Immature natural killer cell (primary cell): ENCODE results near the gene CROCC. TPM values are rescaled to one million over a fixed set of nuclear protein-coding genes. Genes with fewer than 3 reads are reported as not detected.

Experiments
- DNase-seq, 3 donors: peaks; one replicate each; pipeline ENCODE4 v3.0.0; 2022; ENCODE audit warnings: mixed read lengths in 1 of 3
- H3K27ac Mint-ChIP-seq, 6 donors: one replicate each; pipeline ENCODE4 v1.8.0; 2020; ENCODE audit warnings: mixed read lengths in 6 of 6, mild to moderate bottlenecking in 5 of 6, inconsistent platforms in 4 of 6, moderate library complexity in 3 of 6
- H3K27me3 Mint-ChIP-seq, 3 donors: one replicate each; pipeline ENCODE4 v1.8.0; 2020 to 2021; ENCODE audit warnings: low read depth in 3 of 3, mild to moderate bottlenecking in 3 of 3, mixed read lengths in 3 of 3, moderate library complexity in 3 of 3, inconsistent platforms in 1 of 3
- H3K36me3 Mint-ChIP-seq, 3 donors: one replicate each; pipeline ENCODE4 v1.8.0; 2020; ENCODE audit warnings: mixed read lengths in 3 of 3, inconsistent platforms in 2 of 3, mild to moderate bottlenecking in 2 of 3
- H3K4me1 Mint-ChIP-seq, 2 donors: one replicate each; pipeline ENCODE4 v1.8.0; 2020; ENCODE audit warnings: inconsistent platforms in 2 of 2, mild to moderate bottlenecking in 2 of 2, mixed read lengths in 2 of 2, moderate library complexity in 1 of 2
- H3K4me3 Mint-ChIP-seq, 5 donors: one replicate each; pipeline ENCODE4 v1.8.0; 2020; ENCODE audit warnings: mild to moderate bottlenecking in 5 of 5, mixed read lengths in 5 of 5, inconsistent platforms in 3 of 5, moderate library complexity in 3 of 5
- H3K9me3 Mint-ChIP-seq, 6 donors: one replicate each; pipeline ENCODE4 v1.8.0; 2020; ENCODE audit warnings: mild to moderate bottlenecking in 6 of 6, mixed read lengths in 6 of 6, inconsistent platforms in 4 of 6, moderate library complexity in 3 of 6
- polyA plus RNA-seq, 3 donors: library from polyadenylated mRNA; unstranded; fragments of 300-500 nt; fragmentation: Illumina TruSeq; gene quantifications; one replicate each; pipeline ENCODE4 v1.2.3, GENCODE V29; 2021

Gene CROCC
- polyA plus RNA-seq, 3 donors from 2014 or later = 0.35 to 6.5 (median 5.4) TPM

DNA sequence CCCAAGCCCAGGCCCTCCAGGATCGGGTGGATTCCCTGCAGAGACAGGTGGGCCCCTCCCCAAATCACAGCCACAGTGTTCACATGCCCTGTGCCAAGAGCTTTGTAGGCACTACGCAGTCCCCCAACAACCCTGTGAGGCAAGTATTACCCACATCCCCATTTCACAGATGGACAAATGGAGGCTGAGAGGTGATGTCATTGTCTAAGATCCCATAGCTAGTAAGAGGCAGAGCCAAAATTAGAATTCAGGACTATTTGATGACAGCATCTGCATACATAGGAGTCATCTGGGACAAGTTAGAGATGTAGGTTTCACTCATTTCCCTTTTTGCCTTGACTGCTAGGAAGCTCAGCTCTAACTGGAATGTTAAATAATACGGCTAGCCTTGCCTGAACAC is 46.6 kb downstream of the CROCC start:
- no peaks in the 10 kb centered on the region for H3K4me1 Mint-ChIP-seq
- no peak for DNase-seq
- no peaks in the 10 kb centered on the region for H3K9me3 Mint-ChIP-seq
- H3K27ac Mint-ChIP-seq = no peak overlapping the region
- no peak overlapping the region for H3K4me3 Mint-ChIP-seq
- peaks cover 0 to 11% (median 5%) of the 10 kb centered on the region in 3 donors for H3K36me3 Mint-ChIP-seq
- H3K27me3 Mint-ChIP-seq = peaks cover 0 to 5% (median 0%) of the 10 kb centered on the region in 3 donors

DNA sequence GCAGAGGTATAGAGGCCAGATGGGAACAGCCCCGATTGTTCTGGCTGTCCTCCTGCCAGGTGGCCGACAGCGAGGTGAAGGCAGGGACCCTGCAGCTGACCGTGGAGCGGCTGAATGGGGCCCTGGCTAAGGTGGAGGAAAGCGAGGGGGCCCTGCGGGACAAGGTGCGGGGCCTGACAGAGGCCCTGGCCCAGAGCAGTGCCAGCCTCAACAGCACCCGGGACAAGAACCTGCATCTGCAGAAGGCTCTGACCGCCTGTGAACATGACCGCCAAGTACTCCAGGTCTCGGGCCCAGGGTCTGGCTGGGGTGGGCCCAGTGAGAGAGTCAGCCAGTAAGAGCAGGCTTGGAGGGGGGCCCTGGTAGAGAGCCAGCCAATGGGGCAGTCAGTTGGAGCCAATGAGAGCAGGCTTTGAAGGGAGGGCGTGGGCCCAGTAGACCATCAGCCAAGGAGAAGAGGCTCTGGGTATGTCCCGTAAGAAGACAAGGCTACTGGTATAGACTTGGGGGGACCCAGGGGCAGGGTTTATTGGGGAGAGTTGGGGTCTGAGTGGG is 47.4 kb downstream of the CROCC start:
- DNase-seq = no peak
- H3K4me1 Mint-ChIP-seq = no peaks in the 10 kb centered on the region
- no peak overlapping the region for H3K27ac Mint-ChIP-seq
- peaks cover 0 to 3% (median 0%) of the 10 kb centered on the region in 3 donors for H3K27me3 Mint-ChIP-seq
- H3K9me3 Mint-ChIP-seq = no peaks in the 10 kb centered on the region
- H3K4me3 Mint-ChIP-seq = no peak overlapping the region
- peaks cover 0 to 11% (median 5%) of the 10 kb centered on the region in 3 donors for H3K36me3 Mint-ChIP-seq

DNA sequence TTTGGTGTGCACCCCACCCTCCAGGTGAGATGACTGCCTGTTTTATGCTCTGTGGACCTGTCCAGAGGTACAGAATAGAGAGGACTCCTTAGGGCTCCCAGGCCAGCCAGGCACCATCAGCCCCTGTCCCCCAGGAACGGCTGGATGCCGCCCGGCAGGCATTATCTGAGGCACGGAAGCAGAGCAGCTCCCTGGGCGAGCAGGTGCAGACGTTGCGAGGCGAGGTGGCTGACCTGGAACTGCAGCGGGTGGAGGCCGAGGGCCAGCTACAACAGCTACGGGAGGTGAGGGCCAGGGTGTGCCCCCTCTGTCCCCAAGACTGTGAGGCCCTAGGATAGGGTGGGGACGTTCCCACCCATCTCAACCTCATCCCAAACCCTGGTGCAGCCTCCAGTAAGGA is 47.9 kb downstream of the CROCC start:
- DNase-seq = no peak
- H3K27ac Mint-ChIP-seq = no peak overlapping the region
- H3K4me1 Mint-ChIP-seq = no peaks in the 10 kb centered on the region
- H3K27me3 Mint-ChIP-seq = peaks cover 0 to 2% (median 0%) of the 10 kb centered on the region in 3 donors
- H3K36me3 Mint-ChIP-seq = peaks cover 0 to 11% (median 5%) of the 10 kb centered on the region in 3 donors
- no peaks in the 10 kb centered on the region for H3K9me3 Mint-ChIP-seq
- no peak overlapping the region for H3K4me3 Mint-ChIP-seq

DNA sequence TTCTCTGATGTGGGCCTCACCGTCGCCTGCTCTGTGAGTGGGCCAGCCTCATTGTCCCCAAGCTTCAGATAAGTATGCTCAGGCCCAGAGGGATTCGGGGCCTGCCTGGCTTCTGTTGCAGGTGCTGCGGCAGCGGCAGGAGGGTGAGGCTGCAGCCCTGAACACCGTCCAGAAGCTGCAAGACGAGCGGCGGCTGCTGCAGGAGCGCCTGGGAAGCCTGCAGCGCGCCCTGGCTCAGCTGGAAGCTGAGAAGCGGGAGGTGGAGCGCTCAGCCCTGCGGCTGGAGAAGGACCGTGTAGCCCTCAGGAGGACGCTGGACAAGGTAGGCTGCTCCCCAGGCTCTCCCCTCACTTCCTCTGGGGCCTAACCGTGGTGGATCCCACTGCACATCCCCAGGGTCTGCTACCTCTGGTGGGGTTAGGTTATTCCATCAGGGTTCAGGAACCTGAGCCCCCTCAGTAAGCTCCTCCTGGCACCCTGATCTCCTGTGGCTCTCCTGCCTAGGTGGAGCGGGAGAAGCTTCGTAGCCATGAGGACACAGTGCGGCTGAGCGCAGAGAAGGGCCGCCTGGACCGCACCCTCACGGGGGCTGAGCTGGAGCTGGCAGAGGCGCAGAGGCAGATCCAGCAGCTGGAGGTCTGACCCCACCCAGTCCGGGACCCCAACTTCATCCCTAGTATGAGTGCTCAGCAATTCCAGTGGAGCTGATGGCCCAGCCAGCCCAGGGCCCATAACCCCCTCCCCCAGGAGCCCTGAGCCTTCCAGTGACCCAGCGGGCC is 48.6 kb downstream of the CROCC start:
- Mint-ChIP-seq H3K4me3 (no peak overlapping the region), H3K9me3 (no peaks in the 10 kb centered on the region), H3K36me3 (peaks cover 0 to 8% (median 5%) of the 10 kb centered on the region in 3 donors), H3K27me3 (peaks cover 0 to 2% (median 2%) of the 10 kb centered on the region in 3 donors), H3K27ac (no peak overlapping the region), H3K4me1 (no peaks in the 10 kb centered on the region)
- DNase-seq = no peak

DNA sequence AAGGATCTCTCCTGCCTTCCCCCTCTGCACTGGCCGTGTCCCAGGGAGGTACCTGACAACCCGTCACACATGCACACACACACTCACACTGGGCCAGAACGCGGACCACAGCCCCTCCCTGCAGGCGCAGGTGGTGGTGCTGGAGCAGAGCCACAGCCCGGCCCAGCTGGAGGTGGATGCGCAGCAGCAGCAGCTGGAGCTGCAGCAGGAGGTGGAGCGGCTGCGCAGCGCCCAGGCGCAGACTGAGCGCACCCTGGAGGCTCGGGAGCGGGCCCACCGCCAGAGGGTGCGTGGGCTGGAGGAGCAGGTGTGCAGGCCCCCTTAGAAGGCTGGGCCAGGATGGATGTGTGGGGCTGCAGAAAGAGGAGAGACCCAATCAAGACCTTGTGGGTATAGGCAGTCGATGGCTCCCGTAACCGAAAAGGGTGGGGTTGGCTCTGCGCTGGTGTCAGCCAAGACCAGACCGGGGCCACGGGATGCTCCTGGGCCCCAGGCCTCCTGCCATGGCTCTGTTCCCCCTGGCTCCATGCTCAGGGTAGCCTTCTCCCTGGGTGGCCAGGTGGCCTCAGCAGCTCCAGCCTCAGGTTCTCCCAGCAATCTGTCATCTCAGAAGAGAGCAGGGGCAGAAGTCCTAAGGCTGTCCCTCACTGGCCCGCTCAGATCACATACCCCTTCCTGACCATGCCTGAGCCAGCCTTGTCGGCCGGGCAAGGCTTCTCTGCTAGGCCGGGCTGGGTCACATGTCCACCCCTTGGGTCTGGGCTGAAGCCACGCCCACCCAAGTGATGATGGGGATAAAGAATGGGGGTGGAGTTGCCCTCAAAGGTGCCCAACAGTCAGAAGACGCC is 49.8 kb downstream of the CROCC start:
- H3K27me3 Mint-ChIP-seq = peaks cover 0 to 4% (median 2%) of the 10 kb centered on the region in 3 donors
- H3K4me1 Mint-ChIP-seq = no peaks in the 10 kb centered on the region
- no peak overlapping the region for H3K4me3 Mint-ChIP-seq
- H3K27ac Mint-ChIP-seq = peak overlapping the region in 1 of 6 donors; percentile 17
- no peak for DNase-seq
- H3K36me3 Mint-ChIP-seq = peaks cover 0 to 5% (median 5%) of the 10 kb centered on the region in 3 donors
- no peaks in the 10 kb centered on the region for H3K9me3 Mint-ChIP-seq

GRCh38 chr1:16972189-16972895 is 50.6 kb downstream of the CROCC start:
- H3K36me3 Mint-ChIP-seq = peaks cover 0 to 5% (median 0%) of the 10 kb centered on the region in 3 donors
- no peak overlapping the region for H3K27ac Mint-ChIP-seq
- no peak for DNase-seq
- H3K4me3 Mint-ChIP-seq = no peak overlapping the region
- no peaks in the 10 kb centered on the region for H3K9me3 Mint-ChIP-seq
- peaks cover 0 to 4% (median 2%) of the 10 kb centered on the region in 3 donors for H3K27me3 Mint-ChIP-seq
- no peaks in the 10 kb centered on the region for H3K4me1 Mint-ChIP-seq

- Mint-ChIP-seq H3K27ac (no peak overlapping the region), H3K4me1 (no peaks in the 10 kb centered on the region), H3K9me3 (no peaks in the 10 kb centered on the region), H3K27me3 (peaks cover 0 to 4% (median 2%) of the 10 kb centered on the region in 3 donors), H3K4me3 (no peak overlapping the region), H3K36me3 (peaks cover 0 to 5% (median 0%) of the 10 kb centered on the region in 3 donors)
- no peak for DNase-seq
Measured at GRCh38 chr1:16973215-16973614, 51.5 kb downstream of the CROCC start.

DNA sequence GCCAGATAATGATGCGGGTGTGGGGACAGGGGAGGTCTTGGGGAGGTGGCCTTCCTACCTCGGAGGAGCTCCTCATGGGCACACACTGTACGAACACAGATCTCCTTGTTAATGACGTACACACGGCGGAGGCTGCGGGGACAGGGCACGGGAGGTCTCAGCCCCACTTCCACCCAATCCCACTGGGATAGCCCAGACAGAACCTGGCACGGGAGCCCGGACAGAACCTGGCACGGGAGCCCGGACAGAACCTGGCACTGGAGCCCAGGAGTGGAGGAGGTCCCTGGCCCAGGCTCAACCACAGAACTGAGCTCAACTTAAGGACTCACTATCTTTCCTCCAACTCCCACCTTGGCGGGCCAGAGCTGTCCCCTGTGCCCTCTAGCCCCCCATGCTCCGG is 53.5 kb downstream of the CROCC start:
- H3K36me3 Mint-ChIP-seq = no peaks in the 10 kb centered on the region
- H3K27ac Mint-ChIP-seq = no peak overlapping the region
- H3K4me3 Mint-ChIP-seq = no peak overlapping the region
- H3K27me3 Mint-ChIP-seq = peaks cover 0 to 4% (median 0%) of the 10 kb centered on the region in 3 donors
- no peak for DNase-seq
- no peaks in the 10 kb centered on the region for H3K9me3 Mint-ChIP-seq
- no peaks in the 10 kb centered on the region for H3K4me1 Mint-ChIP-seq

GRCh38 chr1:16975838-16976237 is 54.1 kb downstream of the CROCC start:
- H3K27me3 Mint-ChIP-seq = peaks cover 0 to 4% (median 2%) of the 10 kb centered on the region in 3 donors
- H3K4me1 Mint-ChIP-seq = peaks cover 2% of the 10 kb centered on the region in 2 donors
- no peaks in the 10 kb centered on the region for H3K36me3 Mint-ChIP-seq
- H3K27ac Mint-ChIP-seq = peak overlapping the region in 1 of 6 donors; percentile 10
- no peak for DNase-seq
- H3K9me3 Mint-ChIP-seq = no peaks in the 10 kb centered on the region
- no peak overlapping the region for H3K4me3 Mint-ChIP-seq

DNA sequence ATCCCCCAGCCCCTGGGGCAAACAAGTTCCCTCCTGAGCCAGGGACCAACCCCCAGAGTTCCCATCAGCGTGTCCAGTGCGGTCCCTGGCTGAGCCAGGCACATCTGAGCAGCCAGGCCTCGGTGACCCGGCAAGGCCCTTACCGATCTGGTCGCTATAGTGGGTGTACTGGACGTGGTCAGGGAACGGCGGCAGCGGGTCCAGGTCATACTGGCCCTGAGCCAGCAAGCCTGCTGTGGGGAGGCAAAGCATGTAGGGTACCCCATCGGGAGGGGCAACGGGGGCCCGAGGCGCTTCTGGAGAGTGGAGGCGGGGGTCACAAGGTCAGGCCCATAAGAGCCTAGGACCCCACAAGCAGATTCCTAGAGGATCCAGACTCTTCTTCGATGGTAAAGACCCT is 55.2 kb downstream of the CROCC start:
- Mint-ChIP-seq H3K4me3 (no peak overlapping the region), H3K27me3 (peaks cover 2 to 12% (median 7%) of the 10 kb centered on the region in 3 donors), H3K4me1 (peaks cover 8 to 11% of the 10 kb centered on the region in 2 donors), H3K9me3 (no peaks in the 10 kb centered on the region), H3K36me3 (no peaks in the 10 kb centered on the region), H3K27ac (no peak overlapping the region)
- no peak for DNase-seq

DNA sequence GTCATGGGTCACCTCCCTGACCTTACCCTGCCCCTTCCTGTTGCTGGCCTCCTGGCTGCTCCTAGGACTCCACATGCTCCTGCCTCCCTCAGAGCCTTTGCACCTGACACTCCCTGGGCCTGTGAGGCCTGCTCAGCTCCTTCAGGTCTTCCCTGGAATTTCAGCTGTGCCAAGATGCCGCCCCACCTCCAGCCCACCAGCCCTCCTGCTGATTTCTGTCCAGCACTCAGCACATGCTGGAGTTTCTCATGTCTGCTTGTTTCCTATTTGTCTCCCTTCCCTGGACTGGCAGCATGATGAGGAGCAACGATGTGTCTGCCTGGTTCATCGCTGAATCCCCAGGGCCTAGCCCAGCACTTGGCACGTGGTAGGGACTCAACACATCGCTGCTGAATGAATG is 55.6 kb downstream of the CROCC start:
- H3K9me3 Mint-ChIP-seq = no peaks in the 10 kb centered on the region
- no peak for DNase-seq
- no peak overlapping the region for H3K27ac Mint-ChIP-seq
- H3K4me3 Mint-ChIP-seq = no peak overlapping the region
- no peaks in the 10 kb centered on the region for H3K36me3 Mint-ChIP-seq
- H3K4me1 Mint-ChIP-seq = peaks cover 8 to 11% of the 10 kb centered on the region in 2 donors
- H3K27me3 Mint-ChIP-seq = peaks cover 2 to 12% (median 7%) of the 10 kb centered on the region in 3 donors

DNA sequence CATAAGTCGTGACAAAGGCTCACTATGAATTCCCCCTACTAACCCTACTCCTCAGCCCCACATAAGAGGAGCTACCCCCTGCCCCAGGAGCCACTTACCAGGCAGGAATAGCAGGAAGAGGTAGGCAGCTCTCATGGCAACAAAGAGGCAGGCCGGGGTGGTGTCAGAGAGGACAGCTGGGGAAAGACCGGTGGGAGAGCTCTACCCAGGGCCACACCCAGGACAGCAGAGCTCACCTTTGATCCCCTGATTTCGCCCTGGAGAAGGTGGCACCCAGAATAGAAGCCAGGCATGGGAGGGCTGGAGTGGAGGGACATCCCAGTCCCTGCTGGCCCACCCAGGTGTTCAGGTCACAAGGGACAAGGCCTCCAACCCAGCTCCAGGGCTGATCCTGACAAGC is 56.4 kb downstream of the CROCC start:
- Mint-ChIP-seq H3K4me3 (no peak overlapping the region), H3K27ac (no peak overlapping the region), H3K9me3 (no peaks in the 10 kb centered on the region), H3K36me3 (no peaks in the 10 kb centered on the region), H3K27me3 (peaks cover 2 to 15% (median 7%) of the 10 kb centered on the region in 3 donors), H3K4me1 (peaks cover 8 to 11% of the 10 kb centered on the region in 2 donors)
- DNase-seq = no peak
